Heart right ventricle (tissue), 16 donors: ENCODE results near the gene DHX30. TPM values are rescaled to one million over a fixed set of nuclear protein-coding genes. Genes with fewer than 3 reads are reported as not detected.

Experiments
- ATAC-seq, 8 donors: fragments of 200-7000 bp; cut with Tn5 transposase; one replicate each; pipeline ENCODE4 v1.9.1; 2020; ENCODE audit warnings: mild to moderate bottlenecking in 8 of 8, moderate library complexity in 8 of 8, moderate number of reproducible peaks in 1 of 8
- DNase-seq, 2 donors: peaks; one replicate each; pipeline ENCODE4 v3.0.0-alpha.2; 2020
- H3K27ac ChIP-seq, 10 donors: fragments of 200-600 bp; sonication (generic) in 2 of 10; one replicate each; pipeline versions ENCODE4 v1.5.0 to v1.8.0; 2020 to 2022; ENCODE audit warnings: mild to moderate bottlenecking in 3 of 10
- H3K27me3 ChIP-seq, 7 donors: fragments of 200-600 bp; one replicate each; pipeline ENCODE4 v1.8.0; 2021 to 2022; ENCODE audit warnings: mild to moderate bottlenecking in 2 of 7
- H3K36me3 ChIP-seq, 9 donors: fragments of 200-600 bp; sonication (generic) in 1 of 9; one replicate each; pipeline versions ENCODE4 v1.5.0 to v1.8.0; 2020 to 2022; ENCODE audit warnings: mild to moderate bottlenecking in 2 of 9
- H3K4me1 ChIP-seq, 9 donors: fragments of 200-600 bp; sonication (generic) in 1 of 9; one replicate each; pipeline versions ENCODE4 v1.5.0 to v1.8.0; 2020 to 2022; ENCODE audit warnings: mild to moderate bottlenecking in 4 of 9
- H3K4me3 ChIP-seq, 10 donors: fragments of 200-600 bp; sonication (generic) in 2 of 10; one replicate each; pipeline versions ENCODE4 v1.5.0 to v1.8.0; 2020 to 2022; ENCODE audit warnings: mild to moderate bottlenecking in 7 of 10, moderate library complexity in 2 of 10
- H3K9me3 ChIP-seq, 11 donors: fragments of 200-600 bp in 10 of 11; sonication (generic) in 2 of 11; one replicate each; pipeline versions ENCODE4 v1.5.0 to v1.8.0; 2013 to 2022; ENCODE audit warnings: mild to moderate bottlenecking in 2 of 11, control low read depth in 1 of 11, moderate library complexity in 1 of 11
- CTCF ChIP-seq, 9 donors: fragments of 200-600 bp; sonication (generic) in 2 of 9; IDR thresholded peaks; one replicate each; pipeline versions ENCODE4 v1.5.0 to v1.8.0; 2021 to 2022; ENCODE audit warnings: antibody characterized with exemption in 9 of 9, mild to moderate bottlenecking in 5 of 9, moderate library complexity in 1 of 9
- WGBS, 2 donors: extraction: QIAGEN DNeasy Blood & Tissue Kit; methylation state at CpG; one replicate each; pipeline ENCODE4 v1.1.7; 2013; ENCODE audit warnings: inconsistent platforms in 1 of 2; 5-methylcytosine and 5-hydroxymethylcytosine counted together
- intact Hi-C, 10 donors: fragments of 100-400 bp; cut with DNase I; formaldehyde crosslinking; loops; one replicate each; pipeline versions ENCODE4 v1.11.1 to v1.14.2; 2022
- polyA plus RNA-seq, 2 donors: library from polyadenylated mRNA; stranded (reverse); fragments of 200-250 nt; gene quantifications; one replicate each; pipeline ENCODE4 v1.2.3, GENCODE V29; 2013
- total RNA-seq, 10 donors: library from RNA; stranded (reverse); fragmentation: NEBNext Ultra II Directional in 3 of 10; extraction: Animal tissue kit (Norgen Biotek cat#: 25700) in 3 of 10; gene quantifications; one replicate each; pipeline versions ENCODE4 v1.2.1 to v1.2.4, GENCODE V29; 2021 to 2023
- donor health status: Arrhythmogenic right ventricular cardiomyopathy.
- donor health status: ischemic (EF 13 %, LVEDD 7.1; RV severe dilation, severe dysfunction).
- donor health status: healthy with polysubstance abuse.
- donor health status: DM: no; HTN: yes; CAD: no.
- donor health status: DM: no; HTN: no; CAD: no.
- donor health status: ischemic (EF 25% LVEDD 6.9; RV normal size, moderate dysfunction).
- donor health status: ischemic (EF 25% LVEDD 5.7; RV mildly dilated, moderate dysfunction).
- donor health status: healthy.
- donor health status: DM: yes; HTN: yes; CAD: no.
- donor health status: Ischemic cardiomyopathy.
- donor health status: ischemic (EF 35%, LVEDD 5.7; RV mildly dilated, moderate dysfunction).
- donor health status: nonischemic (EF 11% LVEDD 7.7; RV severe dilation, severe dysfunction).
- donor health status: DM: yes; HTN: yes; CAD: no.
- donor health status: PGD.
- donor health status: ischemic (EF 29% LVEDD 5.4; RV normal size, mild dysfunction).
- donor health status: nonischemic (EF 23%, LVEDD 6.1; RV moderate dilation, normal function).

DHX30 gene
- total and polyA plus RNA-seq, 12 donors, result 31.2 to 56.4 (median 44.5) TPM

GRCh38 chr3:47850564-47851410 is 47.8 kb downstream of the DHX30 start:
- intact Hi-C loops, result no loop called here
- no peak for ATAC-seq
- no peak for DNase-seq
- Histone ChIP-seq H3K27ac (peak overlapping the region in 2 of 10 donors; percentile 30 to 36), H3K36me3 (peaks cover 0 to 100% (median 81%) of the 10 kb centered on the region in 9 donors), H3K9me3 (no peaks in the 10 kb centered on the region), H3K4me1 (peaks cover 0 to 16% (median 4%) of the 10 kb centered on the region in 9 donors), H3K4me3 (no peak overlapping the region), H3K27me3 (no peaks in the 10 kb centered on the region)
- TF ChIP-seq CTCF (IDR thresholded peaks at IDR 0.05), result no peak
- 66 to 74% methylated on average over 14 of the region's 14 CpGs for WGBS, 2 donors

GRCh38 chr3:47851888-47852603 is 49.1 kb downstream of the DHX30 start:
- H3K27me3 ChIP-seq, result no peaks in the 10 kb centered on the region
- 86 to 91% methylated on average over 12 of the region's 12 CpGs for WGBS, 2 donors
- H3K27ac ChIP-seq, result peak overlapping the region in 2 of 10 donors; percentile 10 to 36

GRCh38 chr3:47852604-47853602 is 50.0 kb downstream of the DHX30 start:
- Histone ChIP-seq H3K27me3 (no peaks in the 10 kb centered on the region), H3K4me1 (peaks cover 0 to 23% (median 5%) of the 10 kb centered on the region in 9 donors), H3K27ac (peak overlapping the region in 2 of 10 donors; percentile 10 to 36), H3K36me3 (peaks cover 5 to 100% (median 86%) of the 10 kb centered on the region in 9 donors), H3K4me3 (no peak overlapping the region), H3K9me3 (no peaks in the 10 kb centered on the region)
- DNase-seq (no peak), ATAC-seq (no peak)
- intact Hi-C loops, result no loop called here
- no peak for TF ChIP-seq CTCF (IDR thresholded peaks at IDR 0.05)
- WGBS, 2 donors, result 90 to 91% methylated on average over 36 of the region's 36 CpGs

More at GRCh38 chr3:47851888-47852603, 49.1 kb downstream of the DHX30 start:
- TF ChIP-seq CTCF (IDR thresholded peaks at IDR 0.05), result no peak
- H3K4me1 ChIP-seq, result peaks cover 0 to 20% (median 5%) of the 10 kb centered on the region in 9 donors
- H3K9me3 ChIP-seq, result no peaks in the 10 kb centered on the region
- intact Hi-C loops, result no loop called here
- H3K4me3 ChIP-seq, result no peak overlapping the region
- DNase-seq, result no peak
- H3K36me3 ChIP-seq, result peaks cover 5 to 100% (median 87%) of the 10 kb centered on the region in 9 donors
- ATAC-seq, result no peak
